ENCODE results near the gene CELSR1. TPM values are rescaled to one million over a fixed set of nuclear protein-coding genes. Genes with fewer than 3 reads are reported as not detected.

The CELSR1 gene
- total RNA-seq, 1 experiment from 2014 or later: 22.6 TPM

- peak; percentile 30 for DNase-seq
- H3K9ac ChIP-seq (ENCODE audit: extremely low read depth, insufficient read length, low read length): no peak overlapping the region
Measured at GRCh38 chr22:46576556-46577367, 39.3 kb upstream of the CELSR1 start.

More at GRCh38 chr22:46576556-46577367, 39.3 kb upstream of the CELSR1 start:
- no peak overlapping the region for H2AFZ ChIP-seq (ENCODE audit: low read length)
- H2BK15ac ChIP-seq (ENCODE audit: low read depth, low read length): no peak overlapping the region
- Mint-ChIP-seq H3K9me3 (peaks cover 6% of the 10 kb centered on the region in 2 experiments), H3K4me1 (peaks cover 39 to 51% of the 10 kb centered on the region in 2 experiments), H3K27ac (no peak overlapping the region), H3K4me3 (peak overlapping the region; percentile 70 to 83), H3K36me3 (ENCODE audit: insufficient read depth in 1 of 3, low read depth in 3 of 3) (peaks cover 0 to 5% (median 0%) of the 10 kb centered on the region in 3 experiments; a peak in 2 of 7 replicates), H3K27me3 (ENCODE audit: low read depth) (peaks cover 30% of the 10 kb centered on the region)
- no peak overlapping the region for H3K27ac ChIP-seq (ENCODE audit: insufficient read length, low read depth, low read length)
- no peak overlapping the region for H3K4ac ChIP-seq (ENCODE audit: low read depth, low read length)
- H3K79me2 ChIP-seq (ENCODE audit: insufficient read depth, low read length): no peaks in the 10 kb centered on the region
- no peak overlapping the region for H4K8ac ChIP-seq (replicated peaks; ENCODE audit: insufficient read length, low read depth, low read length)
- no peak overlapping the region for H3K56ac ChIP-seq (ENCODE audit: insufficient read length, low read depth, low read length)
- no peak overlapping the region for H2BK120ac ChIP-seq (ENCODE audit: low read depth, low read length, poor library complexity, severe bottlenecking)
- H3K9me3 ChIP-seq (ENCODE audit: control insufficient read depth, low read depth, low read length): no peaks in the 10 kb centered on the region
- no peak overlapping the region for H2BK12ac ChIP-seq (ENCODE audit: insufficient read length, low read depth, low read length)
- no peak overlapping the region for H4K91ac ChIP-seq (ENCODE audit: insufficient read length, low read depth, low read length)
- H3K4me1 ChIP-seq (ENCODE audit: insufficient read depth, low read length): no peaks in the 10 kb centered on the region
- H3K14ac ChIP-seq (ENCODE audit: insufficient read depth, low read length): no peak overlapping the region
- H2AK5ac ChIP-seq (ENCODE audit: insufficient read length, low read length): no peak overlapping the region
- H3K18ac ChIP-seq (ENCODE audit: insufficient read length, low read depth, low read length): no peak overlapping the region
- peaks cover 8% of the 10 kb centered on the region for H3K23me2 ChIP-seq (ENCODE audit: insufficient read length, low read depth, low read length, poor library complexity, severe bottlenecking)
- H3T11ph ChIP-seq (ENCODE audit: low read length): no peak overlapping the region
- no peaks in the 10 kb centered on the region for H4K20me1 ChIP-seq (ENCODE audit: control insufficient read depth, insufficient read depth, insufficient read length)
- H2BK20ac ChIP-seq (ENCODE audit: low read depth, low read length, poor library complexity, severe bottlenecking): no peak overlapping the region
- TF ChIP-seq CTCF (conservative IDR thresholded peaks at IDR 0.05): no peak
- no CpG with 5 or more reads among the region's 142 CpGs for WGBS (ENCODE audit: extremely low coverage, insufficient read length, low lambda C conversion rate)
- no peak overlapping the region for H2BK5ac ChIP-seq (ENCODE audit: insufficient read length, low read length)
- no peak overlapping the region for H4K5ac ChIP-seq (ENCODE audit: insufficient read length, low read depth, low read length)
- peak overlapping the region; percentile 20 for H3K4me2 ChIP-seq (ENCODE audit: insufficient read depth, insufficient read length, low read length)
- no peak overlapping the region for H3K23ac ChIP-seq (ENCODE audit: insufficient read length, low read depth, low read length)
- H3K79me1 ChIP-seq (ENCODE audit: insufficient read depth, low read depth, low read length, poor library complexity, severe bottlenecking): no peaks in the 10 kb centered on the region
- H3K27me3 ChIP-seq (ENCODE audit: insufficient read depth, low read length): no peaks in the 10 kb centered on the region; the same call in 1 of the 2 replicates

Data from H9 (cell line).